DOHH2 (cell line): ENCODE measurements around the gene CYLD.

Experiments
- CTCF ChIP-seq: fragments of 200-600 bp; sonication (generic); IDR thresholded peaks from one replicate; pipeline ENCODE4 v1.5.1; 2014; ENCODE audit warnings: antibody characterized with exemption, mild to moderate bottlenecking, low read depth, low read length; ENCODE audit not compliant: poor library complexity, severe bottlenecking
- EZH2phosphoT487 ChIP-seq: fragments of 200-600 bp; sonication (generic); IDR thresholded peaks from 2 replicates; pipeline ENCODE4 v1.6.1; 2017; ENCODE audit warnings: borderline replicate concordance, mild to moderate bottlenecking, antibody characterized with exemption, low read length, moderate library complexity, mixed read lengths

- TF ChIP-seq CTCF = no peak
- no peak for TF ChIP-seq EZH2phosphoT487
Observed at GRCh38 chr16:50796829-50797228, 54.9 kb downstream of the CYLD start.
